ENCODE results near the gene PRC1. TPM values are rescaled to one million over a fixed set of nuclear protein-coding genes. Genes with fewer than 3 reads are reported as not detected.

PRC1 gene
- total RNA-seq, 2 experiments from 2014 or later, result 179 to 196 TPM

DNA sequence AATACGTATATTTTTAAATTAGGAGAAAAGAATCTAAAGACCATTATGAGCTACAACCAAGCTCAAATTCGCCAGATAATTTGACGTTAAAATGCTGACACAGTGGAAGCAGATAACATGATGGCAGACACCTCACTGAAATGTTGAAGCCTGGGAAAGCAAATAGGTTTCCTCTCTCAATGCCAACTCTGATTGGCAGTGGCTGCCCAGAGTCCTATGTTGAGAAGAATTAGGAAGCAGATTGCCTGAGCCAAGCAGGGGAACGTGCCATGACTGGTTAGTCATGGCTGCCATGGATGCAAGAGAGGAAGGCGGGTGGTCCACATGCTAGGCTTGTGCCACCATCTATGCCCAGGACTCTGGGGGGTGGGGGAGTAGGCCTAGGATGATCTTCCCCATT is 56.1 kb downstream of the PRC1 start:
- Mint-ChIP-seq H3K27ac (no peak overlapping the region), H3K9me3 (no peaks in the 10 kb centered on the region)
- POLR2A ChIA-PET, result no interaction called here

GRCh38 chr15:90936823-90937222 is 57.5 kb downstream of the PRC1 start:
- Mint-ChIP-seq H3K4me3 (peak overlapping the region; percentile 82), H3K36me3 (ENCODE audit: low read depth) (peaks cover 36% of the 10 kb centered on the region), H3K4me1 (peaks cover 37% of the 10 kb centered on the region), H3K9me3 (no peaks in the 10 kb centered on the region), H3K27me3 (no peaks in the 10 kb centered on the region), H3K27ac (no peak overlapping the region)
- ChIA-PET POLR2A (no interaction called here), CTCF (interaction anchor here (0.6 to 9.8 kb wide), 5 partner anchors 9 to 1614 kb away, joined by 3 to 140 read pairs (median 3); partner anchors contain the start of gene RCCD1)
- no peak for DNase-seq

More for the DNA sequence above, 56.1 kb downstream of the PRC1 start:
- peaks cover 29% of the 10 kb centered on the region for H3K4me1 Mint-ChIP-seq
- CTCF ChIA-PET, result interaction anchor here (1.0 to 9.8 kb wide), 2 partner anchors 18 to 39 kb away, joined by 3 to 140 read pairs; partner anchors contain the start of gene RCCD1
- no peaks in the 10 kb centered on the region for H3K27me3 Mint-ChIP-seq
- no peak overlapping the region for H3K4me3 Mint-ChIP-seq
- peaks cover 43% of the 10 kb centered on the region for H3K36me3 Mint-ChIP-seq (ENCODE audit: low read depth)
- DNase-seq, result no peak

DNA sequence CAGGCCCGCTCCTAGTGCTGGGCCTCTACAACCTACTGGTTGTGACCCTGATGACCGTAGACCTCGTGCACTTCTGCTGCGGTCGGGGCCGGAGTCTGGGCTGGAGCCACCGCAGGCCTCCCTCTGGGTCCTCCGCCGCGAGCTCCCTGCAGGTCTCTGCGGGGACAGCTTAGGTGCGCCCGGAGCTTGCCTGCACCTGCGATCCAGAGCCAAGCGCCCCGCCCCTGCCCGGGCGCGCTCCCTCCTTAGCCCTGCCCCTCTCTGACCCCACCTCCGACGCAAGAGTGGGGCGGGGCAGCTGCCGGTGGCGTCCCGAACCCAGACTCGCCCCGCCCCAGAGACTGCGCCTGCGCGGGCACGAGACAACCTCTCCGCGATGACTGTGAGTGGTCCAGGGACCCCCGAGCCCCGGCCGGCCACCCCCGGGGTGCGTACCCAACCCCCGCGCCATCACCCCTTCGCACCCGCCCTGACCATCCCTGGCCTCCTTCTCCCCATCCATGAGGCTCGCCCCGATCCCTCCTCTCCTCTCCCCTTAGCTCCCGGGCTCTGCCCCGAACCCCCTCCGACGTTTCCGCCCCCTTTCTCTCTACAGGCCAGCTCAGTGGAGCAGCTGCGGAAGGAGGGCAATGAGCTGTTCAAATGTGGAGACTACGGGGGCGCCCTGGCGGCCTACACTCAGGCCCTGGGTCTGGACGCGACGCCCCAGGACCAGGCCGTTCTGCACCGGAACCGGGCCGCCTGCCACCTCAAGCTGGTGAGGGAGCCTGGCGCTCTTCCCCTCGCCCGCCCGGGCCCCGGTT is 59.2 kb downstream of the PRC1 start, which contains the start of gene UNC45A:
Gene UNC45A, plus strand, starts transcription at position 337 of the 803 bp plus-strand sequence. Its CDS starts 40 bp downstream, at position 377.
- ChIA-PET POLR2A (interaction anchor here (0.6 kb wide), 2 partner anchors 47 to 235 kb away, joined by 3 to 5 read pairs; no protein-coding TSS in a partner anchor), CTCF (interaction anchor here (0.7 to 9.8 kb wide), 22 partner anchors 10 to 574 kb away, joined by 3 to 140 read pairs (median 4); partner anchors contain the start of genes MAN2A2, PRC1 and RCCD1)
- peak within 1 kb of the TSS; percentile 96 for H3K27ac Mint-ChIP-seq
- peaks cover 24% of the 10 kb centered on the region for H3K36me3 Mint-ChIP-seq (ENCODE audit: low read depth)
- peak; percentile 96 for DNase-seq
- H3K9me3 Mint-ChIP-seq, result no peaks in the 10 kb centered on the region
- H3K4me1 Mint-ChIP-seq, result peaks cover 51% of the 10 kb centered on the region
- no peaks in the 10 kb centered on the region for H3K27me3 Mint-ChIP-seq
- peak within 1 kb of the TSS; percentile 82 for H3K4me3 Mint-ChIP-seq

GRCh38 chr15:90934256-90934948 is 59.9 kb downstream of the PRC1 start:
- Mint-ChIP-seq H3K4me3 (peak overlapping the region; percentile 82), H3K36me3 (ENCODE audit: low read depth) (peaks cover 17% of the 10 kb centered on the region), H3K27ac (peak overlapping the region; percentile 96), H3K9me3 (no peaks in the 10 kb centered on the region), H3K27me3 (no peaks in the 10 kb centered on the region), H3K4me1 (peaks cover 57% of the 10 kb centered on the region)
- POLR2A ChIA-PET, result interaction anchor here (0.6 kb wide), 2 partner anchors 48 to 235 kb away, joined by 3 to 5 read pairs; no protein-coding TSS in a partner anchor
- peak; percentile 91 for DNase-seq
- CTCF ChIA-PET, result interaction anchor here (0.7 to 9.8 kb wide), 23 partner anchors 11 to 641 kb away, joined by 3 to 140 read pairs (median 4); partner anchors contain the start of genes MAN2A2 and RCCD1

DNA sequence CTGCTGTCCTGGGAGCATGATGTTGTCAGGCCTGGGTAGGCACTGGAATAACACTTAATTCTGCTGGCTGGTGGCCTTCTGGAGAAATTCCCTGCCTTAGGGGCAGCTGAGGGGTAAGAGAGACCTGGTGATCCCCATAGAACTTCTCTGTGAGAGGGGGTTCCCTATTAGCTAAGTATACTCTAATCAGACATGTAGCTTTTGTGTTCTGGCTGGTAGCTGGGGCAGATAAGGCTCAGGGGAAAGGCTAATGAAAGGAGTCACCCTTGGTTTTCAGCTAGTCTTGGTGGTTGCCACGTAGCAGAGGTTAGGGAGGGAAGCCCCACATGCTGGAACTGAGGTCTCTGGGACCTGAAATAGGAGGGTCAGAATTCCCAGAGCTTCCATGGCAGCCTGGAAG is 61.0 kb downstream of the PRC1 start:
- H3K9me3 Mint-ChIP-seq, result no peaks in the 10 kb centered on the region
- H3K27ac Mint-ChIP-seq, result peak overlapping the region; percentile 100
- peaks cover 63% of the 10 kb centered on the region for H3K4me1 Mint-ChIP-seq
- ChIA-PET POLR2A (interaction anchor here (0.6 kb wide), 1 partner anchor 81 kb away, joined by 4 read pairs; no protein-coding TSS in a partner anchor), CTCF (interaction anchor here (1.1 to 9.8 kb wide), 31 partner anchors 10 to 640 kb away, joined by 3 to 140 read pairs (median 7); partner anchors contain the start of genes MAN2A2 and RCCD1)
- peak overlapping the region; percentile 98 for H3K4me3 Mint-ChIP-seq
- peaks cover 17% of the 10 kb centered on the region for H3K36me3 Mint-ChIP-seq (ENCODE audit: low read depth)
- no peak for DNase-seq
- no peaks in the 10 kb centered on the region for H3K27me3 Mint-ChIP-seq

DNA sequence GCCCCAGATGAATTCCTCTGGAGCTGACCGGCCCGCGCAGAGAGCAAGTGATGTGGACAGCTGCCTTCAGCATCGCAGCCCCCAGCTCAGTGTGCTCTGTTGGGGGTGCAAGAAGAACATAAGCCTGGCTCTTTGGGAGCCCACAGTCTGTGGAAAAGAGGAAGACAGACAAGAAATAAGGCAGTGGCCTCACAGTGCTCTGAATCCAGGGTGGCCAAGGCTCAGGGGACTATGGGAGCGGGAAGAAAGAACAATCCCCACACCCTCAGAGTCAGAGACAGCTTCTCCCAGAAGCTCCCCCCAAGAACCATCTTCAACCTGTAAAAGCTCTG is 61.7 kb downstream of the PRC1 start:
- Mint-ChIP-seq H3K4me3 (peak overlapping the region; percentile 98), H3K4me1 (peaks cover 64% of the 10 kb centered on the region), H3K27ac (peak overlapping the region; percentile 100), H3K27me3 (no peaks in the 10 kb centered on the region), H3K36me3 (ENCODE audit: low read depth) (peaks cover 16% of the 10 kb centered on the region), H3K9me3 (no peaks in the 10 kb centered on the region)
- POLR2A ChIA-PET, result no interaction called here
- CTCF ChIA-PET, result interaction anchor here (0.6 to 9.8 kb wide), 61 partner anchors 9 to 830 kb away, joined by 3 to 140 read pairs (median 5); partner anchors contain the start of genes BLM, IDH2, MAN2A2 and RCCD1
- no peak for DNase-seq

GRCh38 chr15:90931828-90932659 is 62.3 kb downstream of the PRC1 start, which contains the start of gene HDDC3:
Gene HDDC3 (minus strand): TSS chr15:90932549. CDS start chr15:90932540, 9 bp downstream.
- Mint-ChIP-seq H3K4me3 (peak within 1 kb of the TSS; percentile 98), H3K27ac (peak within 1 kb of the TSS; percentile 100), H3K9me3 (no peaks in the 10 kb centered on the region), H3K4me1 (peaks cover 64% of the 10 kb centered on the region), H3K27me3 (no peaks in the 10 kb centered on the region), H3K36me3 (ENCODE audit: low read depth) (peaks cover 16% of the 10 kb centered on the region)
- ChIA-PET CTCF (interaction anchor here (0.6 to 9.8 kb wide), 81 partner anchors 8 to 829 kb away, joined by 3 to 140 read pairs (median 4); partner anchors contain the start of genes BLM, FURIN, IDH2 and MAN2A2), POLR2A (interaction anchor here (0.9 kb wide), 1 partner anchor 29 kb away, joined by 4 read pairs; the partner anchor contains the start of gene MAN2A2)
- peak; percentile 93 for DNase-seq

GRCh38 chr15:90931575-90931827 is 62.8 kb downstream of the PRC1 start:
- ChIA-PET CTCF (interaction anchor here (0.6 to 9.8 kb wide), 56 partner anchors 8 to 829 kb away, joined by 3 to 140 read pairs (median 5); partner anchors contain the start of genes BLM, FURIN, IDH2 and MAN2A2), POLR2A (interaction anchor here (0.7 to 0.9 kb wide), 2 partner anchors 28 to 114 kb away, joined by 3 to 4 read pairs; partner anchors contain the start of gene MAN2A2)
- Mint-ChIP-seq H3K27ac (peak overlapping the region; percentile 100), H3K36me3 (ENCODE audit: low read depth) (peaks cover 12% of the 10 kb centered on the region), H3K9me3 (no peaks in the 10 kb centered on the region), H3K4me3 (peak overlapping the region; percentile 98), H3K4me1 (peaks cover 59% of the 10 kb centered on the region), H3K27me3 (no peaks in the 10 kb centered on the region)
- DNase-seq, result no peak

DNA sequence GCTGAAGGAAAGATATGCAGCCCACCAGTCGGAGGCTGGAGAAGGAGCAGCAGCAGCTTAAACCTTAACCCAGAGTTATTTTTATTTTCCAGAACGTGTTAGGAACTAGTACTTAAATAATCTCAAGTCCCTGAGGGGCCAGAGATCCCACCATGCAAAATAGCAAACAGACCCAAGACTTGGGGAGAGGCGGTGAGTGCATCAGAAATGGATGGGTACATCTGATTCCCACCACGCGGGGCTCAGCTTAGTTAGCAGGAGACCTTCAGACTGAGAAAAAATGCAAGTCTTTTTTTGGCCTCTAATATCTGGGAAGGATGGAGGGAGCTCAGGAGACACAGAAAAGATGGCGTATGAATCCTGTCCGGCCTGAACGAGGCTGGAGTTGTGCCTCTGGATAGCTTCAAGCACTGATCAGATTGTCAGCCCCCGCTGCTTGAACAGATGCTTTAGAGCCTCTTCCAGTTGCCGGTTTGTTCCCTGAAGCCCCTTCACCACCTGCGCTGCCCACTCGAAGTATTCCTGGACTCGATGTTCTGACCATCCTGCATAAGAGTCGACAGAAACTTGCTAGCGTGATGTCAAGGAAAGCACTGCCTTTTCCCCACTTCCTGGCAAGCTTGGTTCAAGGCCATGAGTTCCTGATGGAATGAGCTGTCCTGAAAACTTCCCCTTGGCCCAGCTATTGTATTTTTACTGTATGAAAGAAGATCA is 63.3 kb downstream of the PRC1 start:
- CTCF ChIA-PET, result interaction anchor here (0.6 to 9.8 kb wide), 46 partner anchors 8 to 710 kb away, joined by 3 to 140 read pairs (median 5); partner anchors contain the start of genes BLM, FURIN, MAN2A2 and RCCD1
- peaks cover 54% of the 10 kb centered on the region for H3K4me1 Mint-ChIP-seq

GRCh38 chr15:90929246-90930019 is 64.9 kb downstream of the PRC1 start:
- Mint-ChIP-seq H3K9me3 (no peaks in the 10 kb centered on the region), H3K4me3 (peak overlapping the region; percentile 98), H3K4me1 (peaks cover 56% of the 10 kb centered on the region), H3K36me3 (ENCODE audit: low read depth) (peaks cover 6% of the 10 kb centered on the region), H3K27me3 (no peaks in the 10 kb centered on the region), H3K27ac (peak overlapping the region; percentile 100)
- DNase-seq, result no peak
- CTCF ChIA-PET, result interaction anchor here (0.6 to 9.8 kb wide), 9 partner anchors 16 to 1595 kb away, joined by 3 to 140 read pairs (median 4); partner anchors contain the start of genes POLG and RCCD1
- POLR2A ChIA-PET, result interaction anchor here (0.6 to 0.7 kb wide), 3 partner anchors 9 to 44 kb away, joined by 3 to 4 read pairs (median 3); no protein-coding TSS in a partner anchor

More for the DNA sequence above, 63.3 kb downstream of the PRC1 start:
- no peak for DNase-seq
- Mint-ChIP-seq H3K27ac (peak overlapping the region; percentile 100), H3K36me3 (ENCODE audit: low read depth) (peaks cover 7% of the 10 kb centered on the region), H3K9me3 (no peaks in the 10 kb centered on the region), H3K27me3 (no peaks in the 10 kb centered on the region), H3K4me3 (peak overlapping the region; percentile 98)
- POLR2A ChIA-PET, result interaction anchor here (0.7 to 0.9 kb wide), 2 partner anchors 28 to 114 kb away, joined by 3 to 4 read pairs; partner anchors contain the start of gene MAN2A2

Data from activated CD4-positive, alpha-beta T cell treated with anti-CD3 and anti-CD28 coated beads, Interleukin-2, amount 10 ng/mL, durations not matched to agents 7 days and 5 days (primary cell).